NT2/D1 (cell line): ENCODE data around the gene ZBTB20.

Experiments
- SUZ12 ChIP-seq: IDR thresholded peaks from 2 replicates; pipeline ENCODE4 v1.6.1; 2011; ENCODE audit not compliant: insufficient read length, insufficient read depth; ENCODE audit errors: extremely low read depth
- YY1 ChIP-seq: IDR thresholded peaks from 2 replicates; pipeline ENCODE4 v1.6.1; 2011; ENCODE audit not compliant: insufficient read length, insufficient read depth
- ZNF274 ChIP-seq: IDR thresholded peaks from 2 replicates; pipeline ENCODE4 v1.6.1; 2011; ENCODE audit warnings: mild to moderate bottlenecking, low read depth, low read length

GRCh38 chr3:114383875-114384557 lies 763.1 kb downstream of the ZBTB20 start:
- no peak for TF ChIP-seq YY1
- no peak for TF ChIP-seq ZNF274
- no peak for TF ChIP-seq SUZ12
